ENCODE results near the gene ARPP21.

- TF ChIP-seq CTCF (optimal IDR thresholded peaks at IDR 0.05 in 1 of 3, IDR thresholded peaks at IDR 0.05 in 1 of 3, conservative IDR thresholded peaks at IDR 0.05 in 1 of 3; ENCODE audit: extremely low read depth in 1 of 3, insufficient read depth in 2 of 3, low read length in 3 of 3): no peak
- no peak for TF ChIP-seq EZH2 (IDR thresholded peaks at IDR 0.05; ENCODE audit: low read length)
These were observed 154.3 kb downstream of the ARPP21 start for GRCh38 chr3:35793667-35794066.
